Liver (tissue), 3 donors: ENCODE measurements around the gene B4GALNT3.

Experiments
- EGR1 ChIP-seq, 2 donors: IDR thresholded peaks; 2 replicates each; pipeline ENCODE4 v1.6.1; 2016 to 2018; ENCODE audit warnings: antibody characterized with exemption in 2 of 2, low read depth in 2 of 2
- HNF4A ChIP-seq, 2 donors: conservative IDR thresholded peaks; 2 replicates each; pipeline ENCODE4 v1.6.1; 2016; ENCODE audit warnings: antibody characterized with exemption in 2 of 2, mild to moderate bottlenecking in 2 of 2
- JUND ChIP-seq, 2 donors: IDR thresholded peaks; 2 replicates each; pipeline ENCODE4 v1.6.1; 2016; ENCODE audit warnings: antibody characterized with exemption in 2 of 2
- NR2F2 ChIP-seq: IDR thresholded peaks from 2 replicates; pipeline ENCODE4 v1.6.1; 2016; ENCODE audit warnings: antibody characterized with exemption
- RAD21 ChIP-seq, 2 donors: IDR thresholded peaks; 2 replicates each; pipeline ENCODE4 v1.6.1; 2016; ENCODE audit warnings: antibody characterized with exemption in 2 of 2, mild to moderate bottlenecking in 2 of 2
- TAF1 ChIP-seq: conservative IDR thresholded peaks from 2 replicates; pipeline ENCODE4 v1.6.1; 2016; ENCODE audit warnings: antibody characterized with exemption, mild to moderate bottlenecking
- YY1 ChIP-seq: IDR thresholded peaks from 2 replicates; pipeline ENCODE4 v1.6.1; 2016; ENCODE audit warnings: antibody characterized with exemption, mild to moderate bottlenecking
- TF ChIP-seq, protein P1 (sequence below): fragments of 150-350 bp; IDR thresholded peaks from 2 replicates; pipeline ENCODE4 v1.5.1; 2017; ENCODE audit warnings: improper control_type of control experiment, low read depth, low read length; ENCODE audit not compliant: missing input control
- TF ChIP-seq, protein P2 (sequence below): IDR thresholded peaks from 2 replicates; pipeline ENCODE4 v1.6.1; 2016; ENCODE audit warnings: antibody characterized with exemption, mild to moderate bottlenecking
- TF ChIP-seq, protein P3 (sequence below): IDR thresholded peaks from 2 replicates; pipeline ENCODE4 v1.6.1; 2016; ENCODE audit warnings: antibody characterized with exemption
- donor health status: healthy.
- donor health status: healthy.

DNA sequence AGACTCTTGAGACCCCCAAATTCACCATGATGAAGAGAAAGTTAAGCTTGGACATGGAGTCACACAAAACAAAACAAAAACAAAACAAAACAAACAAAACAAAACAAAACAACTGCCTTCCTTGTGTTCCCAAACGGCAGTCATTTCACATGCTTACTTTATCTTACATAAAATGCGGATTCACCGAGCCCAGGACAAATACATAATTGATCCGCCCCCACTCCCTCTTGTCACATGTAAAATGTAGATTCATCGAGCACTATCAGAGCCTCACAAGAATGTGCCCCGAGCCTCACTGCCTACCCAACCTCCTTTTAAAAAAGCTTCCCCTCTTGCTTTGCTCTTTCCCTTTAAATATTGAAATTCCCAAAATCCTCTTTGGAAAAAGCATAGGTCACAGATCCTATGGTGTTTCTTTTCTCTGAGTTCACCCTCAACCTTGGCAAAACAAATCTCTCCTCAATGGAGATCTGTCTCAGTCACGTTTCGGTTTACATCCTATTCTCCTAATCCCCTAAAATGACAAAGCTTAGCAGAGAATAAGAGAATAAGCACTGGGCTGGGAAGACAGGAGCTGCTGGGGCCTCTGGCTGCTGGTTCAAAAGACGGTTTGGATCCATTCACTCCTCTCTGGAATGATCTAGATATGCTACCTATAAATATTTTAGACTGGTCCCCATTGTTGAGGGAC is 119.8 kb downstream of the B4GALNT3 start:
- TF ChIP-seq RAD21 (IDR thresholded peaks at IDR 0.05) (no peak), YY1 (no peak), EGR1 (IDR thresholded peaks at IDR 0.05; ENCODE audit: low read depth in 2 of 2) (no peak), NR2F2 (no peak), JUND (IDR thresholded peaks at IDR 0.05) (no peak), HNF4A (conservative IDR thresholded peaks at IDR 0.05) (no peak), TAF1 (no peak)
- TF ChIP-seq, protein P1, sequence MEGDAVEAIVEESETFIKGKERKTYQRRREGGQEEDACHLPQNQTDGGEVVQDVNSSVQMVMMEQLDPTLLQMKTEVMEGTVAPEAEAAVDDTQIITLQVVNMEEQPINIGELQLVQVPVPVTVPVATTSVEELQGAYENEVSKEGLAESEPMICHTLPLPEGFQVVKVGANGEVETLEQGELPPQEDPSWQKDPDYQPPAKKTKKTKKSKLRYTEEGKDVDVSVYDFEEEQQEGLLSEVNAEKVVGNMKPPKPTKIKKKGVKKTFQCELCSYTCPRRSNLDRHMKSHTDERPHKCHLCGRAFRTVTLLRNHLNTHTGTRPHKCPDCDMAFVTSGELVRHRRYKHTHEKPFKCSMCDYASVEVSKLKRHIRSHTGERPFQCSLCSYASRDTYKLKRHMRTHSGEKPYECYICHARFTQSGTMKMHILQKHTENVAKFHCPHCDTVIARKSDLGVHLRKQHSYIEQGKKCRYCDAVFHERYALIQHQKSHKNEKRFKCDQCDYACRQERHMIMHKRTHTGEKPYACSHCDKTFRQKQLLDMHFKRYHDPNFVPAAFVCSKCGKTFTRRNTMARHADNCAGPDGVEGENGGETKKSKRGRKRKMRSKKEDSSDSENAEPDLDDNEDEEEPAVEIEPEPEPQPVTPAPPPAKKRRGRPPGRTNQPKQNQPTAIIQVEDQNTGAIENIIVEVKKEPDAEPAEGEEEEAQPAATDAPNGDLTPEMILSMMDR: no peak
- TF ChIP-seq, protein P2, sequence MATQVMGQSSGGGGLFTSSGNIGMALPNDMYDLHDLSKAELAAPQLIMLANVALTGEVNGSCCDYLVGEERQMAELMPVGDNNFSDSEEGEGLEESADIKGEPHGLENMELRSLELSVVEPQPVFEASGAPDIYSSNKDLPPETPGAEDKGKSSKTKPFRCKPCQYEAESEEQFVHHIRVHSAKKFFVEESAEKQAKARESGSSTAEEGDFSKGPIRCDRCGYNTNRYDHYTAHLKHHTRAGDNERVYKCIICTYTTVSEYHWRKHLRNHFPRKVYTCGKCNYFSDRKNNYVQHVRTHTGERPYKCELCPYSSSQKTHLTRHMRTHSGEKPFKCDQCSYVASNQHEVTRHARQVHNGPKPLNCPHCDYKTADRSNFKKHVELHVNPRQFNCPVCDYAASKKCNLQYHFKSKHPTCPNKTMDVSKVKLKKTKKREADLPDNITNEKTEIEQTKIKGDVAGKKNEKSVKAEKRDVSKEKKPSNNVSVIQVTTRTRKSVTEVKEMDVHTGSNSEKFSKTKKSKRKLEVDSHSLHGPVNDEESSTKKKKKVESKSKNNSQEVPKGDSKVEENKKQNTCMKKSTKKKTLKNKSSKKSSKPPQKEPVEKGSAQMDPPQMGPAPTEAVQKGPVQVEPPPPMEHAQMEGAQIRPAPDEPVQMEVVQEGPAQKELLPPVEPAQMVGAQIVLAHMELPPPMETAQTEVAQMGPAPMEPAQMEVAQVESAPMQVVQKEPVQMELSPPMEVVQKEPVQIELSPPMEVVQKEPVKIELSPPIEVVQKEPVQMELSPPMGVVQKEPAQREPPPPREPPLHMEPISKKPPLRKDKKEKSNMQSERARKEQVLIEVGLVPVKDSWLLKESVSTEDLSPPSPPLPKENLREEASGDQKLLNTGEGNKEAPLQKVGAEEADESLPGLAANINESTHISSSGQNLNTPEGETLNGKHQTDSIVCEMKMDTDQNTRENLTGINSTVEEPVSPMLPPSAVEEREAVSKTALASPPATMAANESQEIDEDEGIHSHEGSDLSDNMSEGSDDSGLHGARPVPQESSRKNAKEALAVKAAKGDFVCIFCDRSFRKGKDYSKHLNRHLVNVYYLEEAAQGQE: no peak
- TF ChIP-seq, protein P3, sequence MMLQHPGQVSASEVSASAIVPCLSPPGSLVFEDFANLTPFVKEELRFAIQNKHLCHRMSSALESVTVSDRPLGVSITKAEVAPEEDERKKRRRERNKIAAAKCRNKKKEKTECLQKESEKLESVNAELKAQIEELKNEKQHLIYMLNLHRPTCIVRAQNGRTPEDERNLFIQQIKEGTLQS: no peak
